HL-60 (cell line): ENCODE measurements around the gene CXCR5.
A peak's percentile ranks its signal among the peaks of the same experiment; 100 is the strongest.

Source experiments
- DNase-seq, 2 experiments: peaks; one replicate each; pipeline ENCODE4 v3.0.0-alpha.2; 2010 to 2020; ENCODE audit warnings: low read depth in 1 of 2, low spot score in 1 of 2
- H3K27ac ChIP-seq: fragments of 250-450 bp; sonication (Bioruptor Pico); replicated peaks from 2 replicates; pipeline ENCODE4 v1.5.1; 2020; ENCODE audit warnings: mild to moderate bottlenecking, moderate library complexity
- H3K27me3 ChIP-seq: fragments of 250-450 bp; sonication (Bioruptor Pico); 2 replicates; pipeline ENCODE4 v1.5.1; 2021; ENCODE audit warnings: mild to moderate bottlenecking, moderate library complexity; ENCODE audit not compliant: insufficient read depth, poor library complexity, severe bottlenecking
- H3K4me3 ChIP-seq: replicated peaks from 2 replicates; pipeline ENCODE4 v1.5.1; 2011; ENCODE audit warnings: mild to moderate bottlenecking, control low read depth, low read length; ENCODE audit not compliant: insufficient read depth
- GABPA ChIP-seq: IDR thresholded peaks from 2 replicates; pipeline ENCODE4 v1.6.1; 2012; ENCODE audit warnings: low read depth
- POLR2AphosphoS5 ChIP-seq: IDR thresholded peaks from 2 replicates; pipeline ENCODE4 v1.6.1; 2012; ENCODE audit warnings: low read depth
- SPI1 ChIP-seq: IDR thresholded peaks from 2 replicates; pipeline ENCODE4 v1.6.1; 2012; ENCODE audit warnings: low read depth, mild to moderate bottlenecking, borderline replicate concordance
- TF ChIP-seq, protein P1 (sequence below): IDR thresholded peaks from one replicate; pipeline ENCODE4 v1.5.1; 2011; ENCODE audit warnings: low read length, control low read depth, inconsistent platforms; ENCODE audit not compliant: insufficient read depth
- TF ChIP-seq, protein P2 (sequence below): IDR thresholded peaks from 2 replicates; pipeline ENCODE4 v1.6.1; 2012; ENCODE audit warnings: low read depth; ENCODE audit not compliant: insufficient replicate concordance

Gene CXCR5

DNA sequence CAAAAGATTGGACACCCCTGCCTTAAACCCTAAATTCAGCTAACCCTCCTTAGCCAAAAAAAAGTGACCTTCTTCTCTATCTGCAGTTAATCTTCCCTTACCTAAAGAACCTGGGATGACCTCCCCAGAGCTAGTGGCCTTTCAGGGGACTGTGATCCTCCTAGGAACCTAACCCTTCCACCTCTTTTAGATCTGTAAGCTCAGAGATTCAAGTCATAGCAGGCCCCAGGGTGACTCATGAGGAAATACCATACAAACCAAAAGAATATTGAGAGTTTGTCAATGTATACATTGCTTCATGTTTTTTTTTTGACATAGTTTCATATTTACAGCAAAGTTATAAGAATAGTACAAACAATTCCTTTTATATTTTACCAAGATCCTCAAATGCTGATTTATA lies 38.3 kb upstream of the CXCR5 start:
- DNase-seq: no peak
- H3K27ac ChIP-seq: no peak overlapping the region
- no peaks in the 10 kb centered on the region for H3K27me3 ChIP-seq
- TF ChIP-seq, protein P1, sequence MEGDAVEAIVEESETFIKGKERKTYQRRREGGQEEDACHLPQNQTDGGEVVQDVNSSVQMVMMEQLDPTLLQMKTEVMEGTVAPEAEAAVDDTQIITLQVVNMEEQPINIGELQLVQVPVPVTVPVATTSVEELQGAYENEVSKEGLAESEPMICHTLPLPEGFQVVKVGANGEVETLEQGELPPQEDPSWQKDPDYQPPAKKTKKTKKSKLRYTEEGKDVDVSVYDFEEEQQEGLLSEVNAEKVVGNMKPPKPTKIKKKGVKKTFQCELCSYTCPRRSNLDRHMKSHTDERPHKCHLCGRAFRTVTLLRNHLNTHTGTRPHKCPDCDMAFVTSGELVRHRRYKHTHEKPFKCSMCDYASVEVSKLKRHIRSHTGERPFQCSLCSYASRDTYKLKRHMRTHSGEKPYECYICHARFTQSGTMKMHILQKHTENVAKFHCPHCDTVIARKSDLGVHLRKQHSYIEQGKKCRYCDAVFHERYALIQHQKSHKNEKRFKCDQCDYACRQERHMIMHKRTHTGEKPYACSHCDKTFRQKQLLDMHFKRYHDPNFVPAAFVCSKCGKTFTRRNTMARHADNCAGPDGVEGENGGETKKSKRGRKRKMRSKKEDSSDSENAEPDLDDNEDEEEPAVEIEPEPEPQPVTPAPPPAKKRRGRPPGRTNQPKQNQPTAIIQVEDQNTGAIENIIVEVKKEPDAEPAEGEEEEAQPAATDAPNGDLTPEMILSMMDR: no peak
- TF ChIP-seq, protein P2, sequence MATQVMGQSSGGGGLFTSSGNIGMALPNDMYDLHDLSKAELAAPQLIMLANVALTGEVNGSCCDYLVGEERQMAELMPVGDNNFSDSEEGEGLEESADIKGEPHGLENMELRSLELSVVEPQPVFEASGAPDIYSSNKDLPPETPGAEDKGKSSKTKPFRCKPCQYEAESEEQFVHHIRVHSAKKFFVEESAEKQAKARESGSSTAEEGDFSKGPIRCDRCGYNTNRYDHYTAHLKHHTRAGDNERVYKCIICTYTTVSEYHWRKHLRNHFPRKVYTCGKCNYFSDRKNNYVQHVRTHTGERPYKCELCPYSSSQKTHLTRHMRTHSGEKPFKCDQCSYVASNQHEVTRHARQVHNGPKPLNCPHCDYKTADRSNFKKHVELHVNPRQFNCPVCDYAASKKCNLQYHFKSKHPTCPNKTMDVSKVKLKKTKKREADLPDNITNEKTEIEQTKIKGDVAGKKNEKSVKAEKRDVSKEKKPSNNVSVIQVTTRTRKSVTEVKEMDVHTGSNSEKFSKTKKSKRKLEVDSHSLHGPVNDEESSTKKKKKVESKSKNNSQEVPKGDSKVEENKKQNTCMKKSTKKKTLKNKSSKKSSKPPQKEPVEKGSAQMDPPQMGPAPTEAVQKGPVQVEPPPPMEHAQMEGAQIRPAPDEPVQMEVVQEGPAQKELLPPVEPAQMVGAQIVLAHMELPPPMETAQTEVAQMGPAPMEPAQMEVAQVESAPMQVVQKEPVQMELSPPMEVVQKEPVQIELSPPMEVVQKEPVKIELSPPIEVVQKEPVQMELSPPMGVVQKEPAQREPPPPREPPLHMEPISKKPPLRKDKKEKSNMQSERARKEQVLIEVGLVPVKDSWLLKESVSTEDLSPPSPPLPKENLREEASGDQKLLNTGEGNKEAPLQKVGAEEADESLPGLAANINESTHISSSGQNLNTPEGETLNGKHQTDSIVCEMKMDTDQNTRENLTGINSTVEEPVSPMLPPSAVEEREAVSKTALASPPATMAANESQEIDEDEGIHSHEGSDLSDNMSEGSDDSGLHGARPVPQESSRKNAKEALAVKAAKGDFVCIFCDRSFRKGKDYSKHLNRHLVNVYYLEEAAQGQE: no peak
- no peak for TF ChIP-seq POLR2AphosphoS5
- TF ChIP-seq SPI1: no peak
- no peak for TF ChIP-seq GABPA
- H3K4me3 ChIP-seq: no peak overlapping the region

DNA sequence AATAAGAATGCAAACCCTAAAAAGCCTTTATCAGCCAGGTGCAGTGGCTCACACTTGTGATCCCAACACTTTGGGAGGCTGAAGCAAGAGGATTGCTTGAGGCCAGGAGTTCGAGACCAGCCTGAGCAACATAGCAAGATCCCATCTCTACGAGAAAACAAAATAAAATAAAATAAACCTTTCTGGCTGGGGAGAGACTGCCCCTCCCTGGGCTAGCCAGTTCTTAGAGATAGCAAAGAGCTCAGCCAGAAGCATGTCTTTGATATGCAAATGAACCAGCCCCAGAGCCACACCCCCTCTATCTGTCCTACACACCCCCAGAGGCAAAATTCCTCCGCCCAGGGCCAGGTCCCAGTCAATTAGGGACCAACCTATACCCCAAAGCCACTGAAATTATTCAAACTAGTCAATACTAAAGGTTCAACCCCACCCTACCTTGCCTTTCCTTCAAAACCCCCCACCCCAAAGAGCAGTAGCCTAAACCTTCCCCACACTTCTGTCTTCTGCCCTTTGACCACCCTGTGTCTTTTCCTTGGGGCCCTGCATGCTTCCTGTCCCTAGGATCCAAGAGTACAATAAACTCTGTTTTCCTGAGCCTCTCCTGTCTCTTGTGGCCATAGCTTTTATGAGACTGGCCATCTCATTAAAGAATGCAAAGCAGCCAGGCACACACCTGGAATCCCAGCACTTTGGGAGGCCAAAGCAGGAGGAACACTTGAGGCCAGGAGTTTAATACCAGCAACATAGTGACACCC lies 37.3 kb upstream of the CXCR5 start:
- Histone ChIP-seq H3K27me3 (no peaks in the 10 kb centered on the region), H3K4me3 (no peak overlapping the region), H3K27ac (no peak overlapping the region)
- DNase-seq: no peak
- TF ChIP-seq, protein P1: no peak
- no peak for TF ChIP-seq GABPA

DNA sequence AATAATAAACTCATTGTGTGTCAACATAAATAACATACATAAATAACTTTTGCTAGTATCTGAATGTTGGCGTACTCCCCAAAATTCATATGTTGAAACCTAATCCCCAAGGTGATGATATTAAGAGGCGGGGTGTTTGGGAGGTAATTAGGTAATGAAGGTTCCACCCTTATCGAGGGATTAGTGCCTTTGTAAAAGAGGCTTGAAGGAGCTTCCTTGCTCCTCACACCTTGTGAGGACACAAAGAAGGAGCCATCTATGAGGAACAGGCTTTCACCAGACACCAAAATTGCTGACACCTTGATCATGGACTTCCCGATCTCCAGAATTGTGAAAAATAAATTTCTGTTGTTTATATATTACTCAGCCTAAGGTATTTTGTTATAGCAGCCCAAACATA lies 33.9 kb upstream of the CXCR5 start:
- Histone ChIP-seq H3K27me3 (no peaks in the 10 kb centered on the region), H3K27ac (no peak overlapping the region), H3K4me3 (no peak overlapping the region)
- DNase-seq: no peak
- no peak for TF ChIP-seq GABPA

DNA sequence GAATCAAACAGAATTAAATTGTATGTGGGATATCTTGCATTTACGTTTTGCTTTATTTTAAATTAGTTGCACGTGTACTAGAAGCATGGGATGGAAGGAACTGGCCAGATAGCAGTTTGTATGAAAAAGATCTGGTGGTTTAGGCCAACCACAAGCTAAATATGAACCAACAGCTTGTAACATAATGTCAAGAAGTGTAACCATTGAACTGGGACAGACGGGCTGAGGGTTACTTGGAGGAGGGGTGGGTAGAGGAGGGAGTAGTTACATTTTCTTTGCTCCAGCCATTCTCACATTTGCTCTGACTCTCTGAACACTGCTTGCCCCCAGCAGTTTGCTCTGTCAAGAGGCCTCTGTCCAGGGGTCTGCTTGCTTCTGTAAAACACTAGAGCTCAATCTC lies 31.7 kb upstream of the CXCR5 start:
- DNase-seq: peak in 1 of 2 experiments; percentile 45
- TF ChIP-seq SPI1 (peak; percentile 20; the same call in 1 of the 2 replicates), GABPA (no peak)
- no peak overlapping the region for H3K4me3 ChIP-seq
- H3K27ac ChIP-seq: no peak overlapping the region
- H3K27me3 ChIP-seq: no peaks in the 10 kb centered on the region

DNA sequence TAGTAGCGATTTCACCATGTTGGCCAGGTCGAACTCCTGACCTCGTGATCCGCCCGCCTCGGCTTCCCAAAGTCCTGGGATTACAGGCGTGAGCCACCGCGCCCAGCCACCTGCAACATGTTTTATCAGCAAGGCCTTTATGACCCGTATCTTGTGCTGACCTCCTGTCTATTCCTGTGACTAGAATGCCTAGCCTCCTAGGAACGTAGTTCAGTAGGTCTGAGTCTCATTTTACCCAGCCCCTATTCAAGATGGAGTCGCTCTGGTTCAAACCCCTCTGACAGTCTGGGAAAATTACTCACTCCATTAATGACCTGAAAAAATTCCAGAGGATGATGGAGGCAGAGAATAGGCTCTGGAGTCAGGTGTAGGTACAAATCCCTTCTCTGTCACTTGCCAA lies 30.0 kb upstream of the CXCR5 start:
- Histone ChIP-seq H3K27ac (no peak overlapping the region), H3K4me3 (no peak overlapping the region), H3K27me3 (no peaks in the 10 kb centered on the region)
- no peak for DNase-seq
- TF ChIP-seq SPI1 (no peak), POLR2AphosphoS5 (no peak), GABPA (no peak)
- TF ChIP-seq, protein P1: no peak
- TF ChIP-seq, protein P2: no peak
